ENCODE results near the gene RASA1.

DNA sequence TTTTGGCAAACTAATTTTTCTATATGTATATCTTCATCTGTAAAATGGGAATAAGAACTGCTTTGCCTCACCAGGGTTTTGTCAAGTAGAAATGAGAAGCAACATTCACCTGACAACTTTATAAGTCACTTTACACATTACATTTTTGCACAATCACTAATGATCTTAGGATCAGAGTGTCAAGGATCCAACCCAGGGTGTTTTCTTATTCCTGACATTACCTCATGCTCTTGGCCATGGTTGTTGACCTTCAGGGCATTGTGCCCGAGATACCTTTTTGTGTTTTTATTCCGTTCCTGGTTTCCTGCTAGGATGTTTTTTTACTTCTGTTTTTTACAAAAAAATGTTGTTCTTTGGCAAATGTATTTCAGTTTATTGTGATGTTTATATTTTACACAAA, 22.2 kb upstream of the RASA1 start:
- TF ChIP-seq POLR2A (IDR thresholded peaks at IDR 0.05; ENCODE audit: extremely low read depth, insufficient read length) (no peak), CTCF (IDR thresholded peaks at IDR 0.05; ENCODE audit: low read depth, low read length) (no peak), MYC (IDR thresholded peaks at IDR 0.05; ENCODE audit: low read depth, low read length) (no peak)
- TF ChIP-seq, protein P1, sequence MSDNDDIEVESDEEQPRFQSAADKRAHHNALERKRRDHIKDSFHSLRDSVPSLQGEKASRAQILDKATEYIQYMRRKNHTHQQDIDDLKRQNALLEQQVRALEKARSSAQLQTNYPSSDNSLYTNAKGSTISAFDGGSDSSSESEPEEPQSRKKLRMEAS (IDR thresholded peaks at IDR 0.05; ENCODE audit: low read depth, low read length): no peak
